GM11168 (cell line): ENCODE data around the gene HOXB8.

ENCODE experiments used
- in situ Hi-C: fragments of 300-500 bp; cut with MboI; formaldehyde crosslinking; loops from one replicate; pipeline ENCODE4 v1.12.0; 2022; ENCODE audit warnings: low sequenced_read_pairs; ENCODE audit not compliant: unreplicated experiment

HOXB8 gene

GRCh38 chr17:48611681-48612455 is 3.2 kb downstream of the HOXB8 start:
- in situ Hi-C loops: no loop called here

- in situ Hi-C loops: no loop called here
These were observed 3.9 kb downstream of the HOXB8 start for GRCh38 chr17:48611213-48611612.

DNA sequence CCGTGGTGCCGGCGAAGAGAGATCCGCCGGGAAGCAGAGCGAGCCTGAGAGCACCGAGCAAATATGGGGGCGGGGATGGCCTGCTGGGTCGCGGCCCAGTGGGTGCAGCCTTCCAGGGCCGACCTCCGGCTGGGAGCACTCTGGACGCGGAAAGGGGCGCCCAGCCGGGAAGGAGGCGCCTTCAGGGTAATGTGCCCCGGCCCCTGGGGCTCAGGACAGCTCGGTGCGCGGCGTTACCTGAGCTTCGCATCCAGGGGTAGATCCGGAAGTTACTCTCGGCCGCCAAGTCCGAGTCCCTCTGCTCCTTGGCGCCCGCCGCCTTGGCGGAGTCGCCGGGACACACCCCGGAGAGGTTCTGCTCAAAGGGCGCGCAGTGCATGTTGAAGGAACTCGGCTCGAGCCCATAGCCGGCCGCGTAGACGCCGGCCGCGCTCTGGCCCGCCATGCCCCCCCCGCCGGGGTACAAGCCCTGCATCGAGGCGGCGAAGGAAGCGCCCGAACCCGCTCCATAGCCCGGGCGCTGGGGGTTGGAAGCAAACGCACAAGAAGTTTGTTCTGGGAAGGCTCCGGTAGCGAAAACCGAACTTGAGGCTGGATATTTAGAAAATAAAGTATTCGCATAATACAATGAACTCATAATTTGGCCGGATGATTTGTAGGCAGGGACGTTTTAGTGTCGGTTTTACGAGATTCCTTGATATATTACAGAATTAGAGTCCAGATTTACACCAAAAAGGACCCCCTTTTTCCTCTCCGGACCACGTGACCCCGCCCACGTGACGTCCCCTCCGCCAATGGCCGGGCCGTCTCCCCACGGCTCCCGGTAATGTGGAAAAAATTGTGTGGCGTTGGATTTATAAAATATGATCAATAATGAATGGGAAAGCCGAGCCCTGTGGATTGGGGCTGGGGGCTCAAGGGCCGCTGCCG is 4.5 kb downstream of the HOXB8 start, which contains the start of gene HOXB7:
HOXB7 (minus strand) TSS at position 736 of the 930 bp plus-strand sequence; CDS start at position 637, 99 bp downstream.
- in situ Hi-C loops: no loop called here

- in situ Hi-C loops: no loop called here
These were observed 5.3 kb downstream of the HOXB8 start for GRCh38 chr17:48609759-48610281.

DNA sequence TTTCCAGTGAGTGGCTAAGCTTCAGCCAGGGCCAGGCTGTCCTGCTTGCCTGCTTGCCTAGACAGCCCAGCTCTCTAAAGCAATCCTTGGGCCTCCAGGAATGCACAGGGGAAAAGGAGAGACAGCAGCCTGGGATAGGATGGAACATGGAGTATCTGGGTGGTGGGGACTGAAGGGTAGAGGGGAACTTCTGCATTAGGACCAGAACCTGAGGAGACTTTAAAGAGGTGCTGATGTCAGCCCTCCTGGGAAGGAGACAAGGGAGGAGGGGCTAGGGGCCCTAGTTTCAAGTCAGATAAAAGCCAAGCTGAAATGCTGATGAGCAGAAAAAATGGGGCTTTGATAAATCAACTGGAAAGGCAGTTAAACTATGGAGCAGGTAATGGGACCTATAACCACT is 6.1 kb downstream of the HOXB8 start:
- in situ Hi-C loops: no loop called here

GRCh38 chr17:48608494-48608834 is 6.6 kb downstream of the HOXB8 start:
- in situ Hi-C loops: no loop called here

DNA sequence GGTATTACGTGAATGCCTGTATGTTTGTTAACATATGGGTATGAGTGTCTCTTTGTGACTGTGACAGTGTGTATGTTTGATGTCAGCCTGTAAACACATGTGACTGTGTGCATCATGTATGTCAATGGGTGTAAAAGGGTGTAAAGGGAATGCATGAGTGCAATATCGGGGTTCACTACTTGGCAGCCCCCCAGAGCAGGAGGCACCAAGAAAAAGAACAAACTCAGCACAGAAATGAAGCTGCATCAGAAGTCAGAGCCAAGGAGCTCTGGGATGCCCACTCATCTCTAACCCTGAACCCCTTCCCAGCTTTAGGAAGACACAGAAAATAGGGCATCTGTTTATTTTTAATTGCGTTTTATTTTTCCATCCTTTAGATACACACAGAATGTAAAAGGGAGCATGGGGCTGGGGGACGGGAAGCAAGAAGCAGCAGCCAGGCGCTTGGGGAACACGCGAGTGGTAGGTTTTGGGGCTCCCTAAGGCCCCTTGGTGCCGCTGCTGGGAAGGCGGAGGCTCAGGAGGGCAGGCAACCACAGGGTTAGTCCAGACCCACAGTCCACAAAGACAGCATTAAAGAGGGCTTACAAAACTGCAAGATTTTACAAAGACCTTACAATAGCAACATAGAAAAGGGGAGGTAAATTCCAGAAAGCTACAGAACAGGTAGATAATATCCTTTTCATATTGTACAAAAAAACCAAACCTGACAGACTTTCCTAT is 8.0 kb downstream of the HOXB8 start:
- in situ Hi-C loops: no loop called here

DNA sequence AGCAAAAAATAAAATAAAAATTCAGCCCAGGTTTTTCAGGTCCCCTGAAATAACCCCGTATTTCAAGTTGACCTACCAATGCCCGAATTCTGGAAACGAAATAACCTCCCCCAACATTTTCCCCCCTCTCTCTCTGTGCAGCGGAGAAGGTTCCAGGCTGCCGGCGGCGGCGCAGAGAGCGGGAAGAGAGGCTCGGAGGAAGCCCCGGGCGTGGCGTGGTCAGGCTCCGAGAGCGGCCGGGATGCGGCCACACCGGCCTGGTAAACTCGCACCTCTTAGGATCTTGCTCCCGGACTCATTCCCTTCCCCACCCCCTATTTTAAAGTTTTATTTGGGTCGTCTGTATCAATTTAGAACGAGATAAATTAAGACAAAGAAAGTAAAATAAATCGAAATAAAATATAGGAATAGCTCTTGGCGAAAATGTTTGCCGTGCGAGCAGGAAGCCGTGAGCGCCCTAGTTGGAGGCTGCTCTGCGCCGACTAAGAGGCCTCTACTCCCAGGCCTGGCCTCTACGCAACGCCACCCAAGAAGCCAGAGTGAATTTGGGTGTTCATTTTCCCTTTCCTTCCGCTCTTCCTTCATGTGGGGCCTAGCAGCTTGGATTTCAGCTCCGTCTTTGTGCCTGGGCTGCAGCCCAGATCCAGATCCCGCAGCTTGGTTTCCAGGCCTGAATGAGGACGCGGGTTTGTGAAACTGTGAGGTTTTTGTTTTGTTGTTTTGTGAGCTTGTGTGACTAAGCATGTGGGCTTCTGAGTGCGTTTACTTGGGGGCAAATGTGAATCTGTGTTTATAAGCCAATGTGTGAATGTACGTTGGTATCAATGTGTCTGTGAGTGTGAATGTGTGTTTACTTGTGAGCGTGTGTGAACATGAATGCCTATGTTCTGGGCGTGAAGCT is 8.9 kb downstream of the HOXB8 start:
- in situ Hi-C loops: no loop called here

- in situ Hi-C loops: no loop called here
These were observed 9.6 kb downstream of the HOXB8 start for GRCh38 chr17:48605409-48605919.

- in situ Hi-C loops: no loop called here
These were observed 10.2 kb downstream of the HOXB8 start, which contains the start of gene HOXB6 for GRCh38 chr17:48604770-48605329. Gene HOXB6, minus strand, starts transcription at chr17:48604986. Its CDS starts 6,836 bp downstream, at chr17:48598150.

GRCh38 chr17:48603959-48604769 is 10.9 kb downstream of the HOXB8 start:
- in situ Hi-C loops: no loop called here

- in situ Hi-C loops: no loop called here
These were observed 13.3 kb downstream of the HOXB8 start for GRCh38 chr17:48601539-48602425.

- in situ Hi-C loops: no loop called here
These were observed 13.9 kb downstream of the HOXB8 start for GRCh38 chr17:48601207-48601538.

DNA sequence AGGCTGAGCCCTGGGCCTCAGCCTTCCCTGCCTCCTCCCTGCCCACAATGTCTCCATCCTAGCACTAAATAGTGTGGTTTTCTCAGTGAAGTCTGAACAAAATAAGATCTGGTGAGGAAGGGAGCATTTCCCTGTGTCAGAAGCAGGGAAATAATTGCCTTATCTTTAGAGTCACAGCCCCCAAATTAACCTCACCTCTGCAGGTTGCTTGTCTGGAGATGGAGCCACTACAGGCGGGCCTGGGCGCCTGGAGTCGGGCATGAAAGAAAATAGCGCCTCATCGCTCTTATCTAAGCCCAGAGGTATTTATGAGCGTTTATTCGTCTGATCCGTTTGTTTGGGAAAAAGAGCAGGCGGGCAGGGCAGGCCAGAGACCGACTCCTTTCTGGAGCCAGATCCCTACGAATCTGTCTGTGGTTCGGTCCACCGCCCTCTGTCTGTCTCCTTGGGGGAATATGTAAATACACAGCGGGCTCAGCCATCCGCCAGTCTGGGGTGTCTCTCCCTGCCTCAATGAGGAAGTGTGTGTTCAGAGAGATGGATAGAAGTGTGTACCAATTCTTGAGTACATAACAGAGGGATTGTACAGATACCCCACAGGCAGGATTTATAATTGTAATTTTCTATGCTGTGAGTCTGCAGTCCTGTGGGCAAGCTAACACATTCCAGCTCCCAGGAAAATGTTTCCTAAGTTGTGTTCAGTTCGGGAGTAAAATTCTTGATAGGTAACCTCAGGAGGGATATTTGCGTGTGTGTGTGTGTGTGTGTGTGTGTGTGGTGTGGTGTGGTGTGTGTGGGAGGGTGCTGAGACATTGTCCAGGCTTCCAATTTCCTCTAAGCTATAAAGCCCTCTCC is 14.6 kb downstream of the HOXB8 start:
- in situ Hi-C loops: no loop called here

DNA sequence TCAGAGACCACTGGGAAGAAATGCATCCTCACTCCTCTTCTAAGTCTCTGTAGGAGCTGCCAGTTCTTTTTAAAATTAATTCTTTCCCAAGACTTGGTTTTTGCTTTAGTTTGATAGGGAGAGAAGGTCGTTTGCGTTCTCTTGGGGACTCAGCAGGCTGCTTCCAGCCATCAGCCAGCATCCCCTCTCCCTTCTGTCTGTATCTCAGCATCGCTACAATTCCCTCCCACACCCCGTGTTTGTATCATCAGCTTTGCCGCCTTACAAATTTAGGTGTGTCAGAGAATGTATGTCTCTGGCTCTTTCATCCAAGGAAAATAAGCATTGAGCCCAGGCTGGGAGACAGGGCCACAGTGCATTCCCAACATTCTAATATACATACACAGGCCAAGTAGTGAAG is 15.7 kb downstream of the HOXB8 start:
- in situ Hi-C loops: no loop called here

GRCh38 chr17:48598736-48599135 is 16.4 kb downstream of the HOXB8 start:
- in situ Hi-C loops: no loop called here
